Measurements from ENCODE around the gene LRRC14B.

The LRRC14B gene

DNA sequence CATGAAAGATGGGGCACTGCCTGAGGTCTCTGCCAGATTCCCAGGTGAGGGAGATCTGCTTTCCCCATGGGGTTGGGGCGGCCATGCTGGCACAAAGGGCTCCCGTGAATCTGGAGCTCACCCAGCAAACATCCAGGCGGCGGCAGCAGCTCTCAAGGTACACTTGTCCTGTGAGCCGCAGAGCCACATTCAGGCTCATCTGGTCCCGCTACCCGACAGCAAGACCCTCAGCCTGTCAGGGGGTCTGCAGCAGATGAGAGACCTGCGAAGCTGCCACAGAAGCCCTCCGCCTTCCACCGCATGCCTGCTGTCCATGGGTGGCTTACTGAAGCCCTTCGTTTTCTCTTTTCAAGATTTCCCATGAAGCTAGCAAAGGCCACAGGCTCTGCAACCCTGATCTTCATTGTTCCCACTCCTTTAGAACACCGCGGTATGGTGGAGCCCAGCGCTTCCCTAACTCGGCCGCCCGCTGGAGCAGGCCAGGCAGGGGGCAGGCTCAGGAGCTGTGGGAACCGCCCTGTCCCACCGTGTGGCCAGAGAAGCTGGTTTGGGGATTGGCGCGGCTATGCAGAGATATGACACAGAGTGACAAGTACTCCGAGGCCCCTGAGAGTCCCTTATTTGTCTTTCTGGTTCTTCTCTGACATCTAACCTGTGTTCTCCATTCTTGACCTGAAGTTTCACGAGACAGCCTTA, 8.8 kb downstream of the LRRC14B start:
- Histone ChIP-seq H2AFZ (ENCODE audit: low read length, unreplicated experiment) (no peak overlapping the region), H3K27ac (ENCODE audit: low read depth, low read length) (no peak overlapping the region), H3K4me3 (ENCODE audit: low read depth, low read length) (no peak overlapping the region), H3K36me3 (ENCODE audit: insufficient read depth, low read length) (no peaks in the 10 kb centered on the region), H3K4me1 (ENCODE audit: control insufficient read depth, insufficient read depth, low read length, unreplicated experiment) (no peaks in the 10 kb centered on the region), H3K27me3 (ENCODE audit: insufficient read depth, low read length) (no peaks in the 10 kb centered on the region), H3K79me2 (ENCODE audit: control insufficient read depth, insufficient read depth, low read length, unreplicated experiment) (peaks cover 5% of the 10 kb centered on the region)

DNA sequence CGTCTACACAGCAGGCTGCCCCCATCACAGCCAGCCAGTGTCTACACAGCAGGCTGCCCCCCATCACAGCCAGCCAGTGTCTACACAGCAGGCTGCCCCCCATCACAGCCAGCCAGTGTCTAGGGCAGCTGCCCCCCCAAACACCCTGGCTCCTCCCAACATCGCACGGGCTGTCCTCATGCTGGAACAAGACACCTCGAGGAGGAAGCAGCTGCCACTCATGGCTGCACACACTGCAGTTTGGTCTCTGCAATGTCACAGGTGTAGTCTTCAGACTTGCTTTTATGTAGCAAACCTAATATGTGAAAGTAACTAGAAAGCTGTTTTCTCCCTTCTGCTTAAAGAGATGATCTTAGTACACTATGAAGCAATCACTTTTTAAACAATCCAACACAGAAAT, 9.7 kb downstream of the LRRC14B start:
- no peaks in the 10 kb centered on the region for H3K36me3 ChIP-seq (ENCODE audit: insufficient read depth, low read length)
- H3K4me3 ChIP-seq (ENCODE audit: low read depth, low read length) = no peak overlapping the region
- peaks cover under 1% of the 10 kb centered on the region for H3K4me1 ChIP-seq (ENCODE audit: control insufficient read depth, insufficient read depth, low read length, unreplicated experiment)
- no peak overlapping the region for H2AFZ ChIP-seq (ENCODE audit: low read length, unreplicated experiment)
- no peak overlapping the region for H3K27ac ChIP-seq (ENCODE audit: low read depth, low read length)
- peaks cover 12% of the 10 kb centered on the region for H3K79me2 ChIP-seq (ENCODE audit: control insufficient read depth, insufficient read depth, low read length, unreplicated experiment)
- no peaks in the 10 kb centered on the region for H3K27me3 ChIP-seq (ENCODE audit: insufficient read depth, low read length)

DNA sequence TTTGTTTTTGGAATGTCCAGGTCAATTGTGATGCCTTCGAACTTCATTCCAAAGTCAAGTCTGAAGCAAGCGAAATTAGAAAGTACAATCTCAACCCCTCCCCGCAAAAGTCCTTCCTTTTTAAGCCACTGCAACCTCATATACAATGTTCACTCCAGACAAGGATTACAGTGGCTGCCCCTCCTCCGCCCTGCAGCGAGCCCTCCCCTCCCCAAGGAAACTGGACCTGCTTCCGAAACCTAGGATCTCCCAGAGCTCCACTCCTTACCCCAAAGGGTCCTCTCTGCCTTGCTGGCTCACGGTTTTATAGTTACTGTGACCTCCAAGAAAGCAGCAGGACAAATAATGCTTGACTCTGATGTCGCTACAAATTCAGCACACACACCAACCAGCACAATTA, 10.4 kb downstream of the LRRC14B start:
- Histone ChIP-seq H3K4me3 (ENCODE audit: low read depth, low read length) (no peak overlapping the region), H3K4me1 (ENCODE audit: control insufficient read depth, insufficient read depth, low read length, unreplicated experiment) (peaks cover 7% of the 10 kb centered on the region), H3K27me3 (ENCODE audit: insufficient read depth, low read length) (no peaks in the 10 kb centered on the region), H2AFZ (ENCODE audit: low read length, unreplicated experiment) (no peak overlapping the region), H3K79me2 (ENCODE audit: control insufficient read depth, insufficient read depth, low read length, unreplicated experiment) (peaks cover 18% of the 10 kb centered on the region), H3K36me3 (ENCODE audit: insufficient read depth, low read length) (no peaks in the 10 kb centered on the region), H3K27ac (ENCODE audit: low read depth, low read length) (no peak overlapping the region)

DNA sequence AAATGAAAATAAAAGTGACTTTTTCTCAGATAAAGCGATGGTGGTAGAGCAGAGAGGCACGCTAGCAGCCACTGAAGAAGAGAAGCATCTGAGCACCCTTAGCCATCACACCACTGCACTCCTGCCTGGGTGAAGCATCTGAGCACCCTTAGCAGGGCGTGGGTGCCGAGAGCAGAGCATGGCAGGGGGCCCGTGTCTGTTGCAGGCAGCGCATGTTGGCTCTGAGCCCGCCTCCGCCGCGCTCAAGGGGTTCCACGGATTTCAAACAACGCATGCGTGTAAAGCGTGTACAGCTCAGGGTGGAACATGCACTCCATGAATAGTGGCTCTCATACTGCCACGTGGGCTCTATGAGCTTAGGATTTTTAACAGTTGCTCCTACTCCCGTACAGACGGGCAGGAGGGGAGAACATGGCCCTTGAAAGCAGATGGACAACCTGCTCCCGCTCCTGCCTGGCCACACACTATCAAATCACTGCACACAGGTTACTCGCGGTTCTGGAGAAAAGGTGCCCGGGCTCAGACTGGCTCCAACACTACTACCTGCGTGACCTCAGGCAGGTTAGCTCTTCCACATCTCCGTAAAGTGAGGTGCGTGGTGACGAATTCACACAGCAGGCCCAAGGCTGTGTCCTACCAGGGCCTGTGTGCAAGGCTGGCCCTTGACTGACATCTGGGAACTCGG, 12.1 kb downstream of the LRRC14B start:
- H3K36me3 ChIP-seq (ENCODE audit: insufficient read depth, low read length) = no peaks in the 10 kb centered on the region
- peaks cover 13% of the 10 kb centered on the region for H3K4me1 ChIP-seq (ENCODE audit: control insufficient read depth, insufficient read depth, low read length, unreplicated experiment)
- H3K27ac ChIP-seq (ENCODE audit: low read depth, low read length) = no peak overlapping the region
- peaks cover 35% of the 10 kb centered on the region for H3K79me2 ChIP-seq (ENCODE audit: control insufficient read depth, insufficient read depth, low read length, unreplicated experiment)
- no peak overlapping the region for H2AFZ ChIP-seq (ENCODE audit: low read length, unreplicated experiment)
- H3K4me3 ChIP-seq (ENCODE audit: low read depth, low read length) = no peak overlapping the region
- no peaks in the 10 kb centered on the region for H3K27me3 ChIP-seq (ENCODE audit: insufficient read depth, low read length)

DNA sequence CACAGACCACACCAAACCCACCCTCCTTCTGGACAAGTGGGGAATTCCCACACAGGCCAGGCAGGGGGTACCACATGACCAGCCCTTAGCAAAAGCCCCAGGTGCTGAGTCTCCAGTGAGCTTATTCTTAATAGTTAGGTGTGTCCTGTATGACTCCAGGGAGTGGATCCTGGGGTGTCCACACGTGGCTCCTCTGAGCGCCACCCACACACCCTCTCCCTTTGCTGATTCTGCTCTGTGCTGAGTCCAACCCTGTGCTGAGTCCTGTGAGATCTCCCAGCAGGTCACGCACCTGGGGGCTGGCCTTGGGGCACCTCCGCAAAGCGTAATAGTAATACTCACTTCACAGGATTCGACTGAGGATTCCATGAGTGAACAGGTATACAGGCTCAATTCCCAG, 12.7 kb downstream of the LRRC14B start:
- Histone ChIP-seq H3K4me1 (ENCODE audit: control insufficient read depth, insufficient read depth, low read length, unreplicated experiment) (peaks cover 13% of the 10 kb centered on the region), H3K27me3 (ENCODE audit: insufficient read depth, low read length) (no peaks in the 10 kb centered on the region), H3K4me3 (ENCODE audit: low read depth, low read length) (no peak overlapping the region), H3K79me2 (ENCODE audit: control insufficient read depth, insufficient read depth, low read length, unreplicated experiment) (peaks cover 41% of the 10 kb centered on the region), H2AFZ (ENCODE audit: low read length, unreplicated experiment) (no peak overlapping the region), H3K27ac (ENCODE audit: low read depth, low read length) (no peak overlapping the region), H3K36me3 (ENCODE audit: insufficient read depth, low read length) (no peaks in the 10 kb centered on the region)

DNA sequence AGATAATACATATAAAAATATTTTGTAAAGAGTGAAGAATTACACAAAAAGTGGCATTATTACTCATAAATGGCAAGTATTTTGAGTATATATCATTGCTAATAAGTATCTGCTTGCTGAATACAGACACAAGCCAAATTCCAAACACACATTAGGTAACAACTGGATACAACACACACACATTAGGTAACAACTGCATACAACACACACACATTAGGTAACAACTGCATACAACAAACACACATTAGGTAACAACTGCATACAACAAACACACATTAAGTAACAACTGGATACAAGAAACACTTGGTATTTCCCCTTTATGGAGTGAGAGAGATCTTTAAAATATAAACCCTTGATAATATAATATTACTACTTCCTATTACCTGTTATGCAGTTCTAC, 13.2 kb downstream of the LRRC14B start:
- Histone ChIP-seq H3K36me3 (ENCODE audit: insufficient read depth, low read length) (no peaks in the 10 kb centered on the region), H3K79me2 (ENCODE audit: control insufficient read depth, insufficient read depth, low read length, unreplicated experiment) (peaks cover 41% of the 10 kb centered on the region), H3K4me1 (ENCODE audit: control insufficient read depth, insufficient read depth, low read length, unreplicated experiment) (peaks cover 13% of the 10 kb centered on the region), H3K27ac (ENCODE audit: low read depth, low read length) (no peak overlapping the region), H3K4me3 (ENCODE audit: low read depth, low read length) (no peak overlapping the region), H2AFZ (ENCODE audit: low read length, unreplicated experiment) (no peak overlapping the region), H3K27me3 (ENCODE audit: insufficient read depth, low read length) (no peaks in the 10 kb centered on the region)

DNA sequence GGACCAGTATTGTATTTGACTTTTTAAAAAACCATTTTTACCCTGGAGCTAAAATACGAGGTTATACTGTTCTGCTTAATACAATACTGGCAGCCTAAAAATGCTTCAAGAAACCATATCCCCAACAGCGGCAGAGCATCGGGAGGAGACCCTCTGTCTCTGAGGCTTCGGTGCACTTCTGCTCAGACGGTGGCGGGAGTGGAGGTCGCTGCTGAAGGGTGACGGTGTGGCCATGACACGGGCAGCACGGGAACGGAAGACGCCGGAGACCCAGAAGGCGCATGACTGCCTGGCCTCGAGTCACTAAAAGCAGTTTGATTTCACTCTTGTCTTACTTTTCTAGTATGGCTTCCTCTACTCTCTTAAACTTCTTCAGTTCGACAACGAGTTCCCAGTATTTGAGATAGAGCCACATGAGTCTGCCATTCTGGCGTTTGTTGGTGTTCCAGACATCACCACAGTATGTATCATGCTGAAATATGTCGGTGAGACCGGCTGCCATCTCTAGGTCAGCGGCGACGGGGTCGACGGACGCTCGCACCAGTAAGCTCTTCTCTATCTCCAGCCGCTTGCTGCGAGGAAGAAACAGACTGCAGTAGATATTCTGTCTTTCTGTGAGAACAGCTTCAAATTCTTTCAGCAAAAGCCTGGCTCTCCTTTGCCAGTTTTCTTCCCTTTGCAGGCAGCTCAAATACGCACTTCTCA, 13.8 kb downstream of the LRRC14B start:
- peaks cover 13% of the 10 kb centered on the region for H3K4me1 ChIP-seq (ENCODE audit: control insufficient read depth, insufficient read depth, low read length, unreplicated experiment)
- no peak overlapping the region for H2AFZ ChIP-seq (ENCODE audit: low read length, unreplicated experiment)
- no peaks in the 10 kb centered on the region for H3K36me3 ChIP-seq (ENCODE audit: insufficient read depth, low read length)
- no peaks in the 10 kb centered on the region for H3K27me3 ChIP-seq (ENCODE audit: insufficient read depth, low read length)
- no peak overlapping the region for H3K27ac ChIP-seq (ENCODE audit: low read depth, low read length)
- H3K4me3 ChIP-seq (ENCODE audit: low read depth, low read length) = no peak overlapping the region
- H3K79me2 ChIP-seq (ENCODE audit: control insufficient read depth, insufficient read depth, low read length, unreplicated experiment) = peaks cover 48% of the 10 kb centered on the region

DNA sequence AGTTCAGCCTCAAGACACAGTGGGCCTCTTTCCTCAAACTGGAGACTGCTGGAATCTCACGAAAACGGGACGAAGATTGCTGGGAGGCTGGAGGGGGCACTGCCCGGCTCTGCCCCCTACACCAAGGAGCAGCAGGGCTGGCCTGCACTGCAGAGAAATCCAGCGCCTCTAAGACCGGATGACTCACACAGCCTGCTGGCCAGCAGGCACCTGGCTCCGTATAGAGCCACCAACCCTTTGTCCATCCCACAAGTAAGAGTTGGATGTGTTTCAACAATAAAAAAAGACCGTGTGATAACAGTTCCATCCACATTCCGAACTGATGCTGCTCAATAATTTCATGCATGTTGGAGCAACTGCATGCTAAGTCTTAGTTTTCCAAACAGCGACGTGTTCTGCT, 15.1 kb downstream of the LRRC14B start:
- Histone ChIP-seq H3K36me3 (ENCODE audit: insufficient read depth, low read length) (no peaks in the 10 kb centered on the region), H3K79me2 (ENCODE audit: control insufficient read depth, insufficient read depth, low read length, unreplicated experiment) (peaks cover 51% of the 10 kb centered on the region), H3K4me1 (ENCODE audit: control insufficient read depth, insufficient read depth, low read length, unreplicated experiment) (peaks cover 13% of the 10 kb centered on the region), H3K4me3 (ENCODE audit: low read depth, low read length) (no peak overlapping the region), H2AFZ (ENCODE audit: low read length, unreplicated experiment) (no peak overlapping the region), H3K27ac (ENCODE audit: low read depth, low read length) (no peak overlapping the region), H3K27me3 (ENCODE audit: insufficient read depth, low read length) (no peaks in the 10 kb centered on the region)

DNA sequence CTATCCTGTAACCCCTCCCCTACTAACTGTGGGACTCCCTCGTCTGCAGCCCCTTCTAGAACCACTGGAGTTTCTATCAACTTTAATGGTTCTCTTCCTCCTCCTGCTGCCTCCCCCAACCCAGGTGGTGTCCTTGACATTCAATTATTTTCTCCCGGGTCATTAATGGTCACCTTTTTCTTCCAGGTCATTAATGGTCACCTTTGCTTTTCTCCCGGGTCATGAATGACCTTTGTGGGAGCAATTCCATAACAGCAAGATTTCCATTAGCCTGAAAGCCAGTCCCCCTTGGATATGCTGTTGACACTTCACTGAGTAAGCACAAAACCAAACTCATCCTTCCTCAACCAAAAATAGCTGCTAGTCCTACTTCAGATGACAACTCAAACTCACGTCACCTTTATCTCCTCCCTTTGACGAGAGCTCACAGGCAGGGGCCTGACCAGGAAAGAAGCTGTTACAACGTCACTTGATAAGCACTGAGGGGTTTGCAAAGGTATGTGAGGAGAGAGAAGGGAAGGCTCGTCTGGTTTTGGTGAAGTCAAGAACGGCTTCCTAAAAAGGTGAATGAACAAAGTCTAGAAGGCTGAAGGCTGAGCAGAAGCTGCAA, 15.7 kb downstream of the LRRC14B start:
- peaks cover 51% of the 10 kb centered on the region for H3K79me2 ChIP-seq (ENCODE audit: control insufficient read depth, insufficient read depth, low read length, unreplicated experiment)
- peaks cover 13% of the 10 kb centered on the region for H3K4me1 ChIP-seq (ENCODE audit: control insufficient read depth, insufficient read depth, low read length, unreplicated experiment)
- no peak overlapping the region for H3K4me3 ChIP-seq (ENCODE audit: low read depth, low read length)
- no peak overlapping the region for H3K27ac ChIP-seq (ENCODE audit: low read depth, low read length)
- no peaks in the 10 kb centered on the region for H3K27me3 ChIP-seq (ENCODE audit: insufficient read depth, low read length)
- no peak overlapping the region for H2AFZ ChIP-seq (ENCODE audit: low read length, unreplicated experiment)
- H3K36me3 ChIP-seq (ENCODE audit: insufficient read depth, low read length) = no peaks in the 10 kb centered on the region

DNA sequence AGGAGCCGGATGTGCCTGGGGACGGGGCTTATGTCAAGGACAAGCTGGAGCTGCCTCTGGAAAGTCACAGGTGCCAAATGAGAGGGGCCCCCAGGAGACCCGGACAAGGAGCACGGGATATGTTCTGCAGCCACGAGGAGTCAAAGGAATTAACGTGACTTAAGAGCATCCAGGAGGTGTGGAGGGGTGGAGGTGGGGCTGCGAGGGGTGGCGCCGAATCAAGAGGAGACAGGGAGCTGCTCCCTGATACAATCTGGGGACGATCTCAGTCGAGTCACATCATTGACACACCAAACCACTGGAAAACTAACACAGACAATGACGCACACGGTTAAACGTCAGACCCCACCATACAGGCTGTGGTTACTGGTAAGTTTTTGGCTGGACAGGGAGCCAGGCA, 16.3 kb downstream of the LRRC14B start:
- Histone ChIP-seq H3K36me3 (ENCODE audit: insufficient read depth, low read length) (no peaks in the 10 kb centered on the region), H3K4me1 (ENCODE audit: control insufficient read depth, insufficient read depth, low read length, unreplicated experiment) (peaks cover 13% of the 10 kb centered on the region), H3K27me3 (ENCODE audit: insufficient read depth, low read length) (no peaks in the 10 kb centered on the region), H2AFZ (ENCODE audit: low read length, unreplicated experiment) (no peak overlapping the region), H3K4me3 (ENCODE audit: low read depth, low read length) (no peak overlapping the region), H3K79me2 (ENCODE audit: control insufficient read depth, insufficient read depth, low read length, unreplicated experiment) (peaks cover 49% of the 10 kb centered on the region), H3K27ac (ENCODE audit: low read depth, low read length) (no peak overlapping the region)
